MM.1S (cell line): ENCODE results near the gene FIGNL1.

Experiments
- CTCF ChIP-seq: fragments of 300-600 bp; sonication (generic); IDR thresholded peaks from 2 replicates; pipeline ENCODE4 v1.5.1; 2016; ENCODE audit warnings: antibody characterized with exemption, low read length, mixed read lengths
- EZH2 ChIP-seq: fragments of 300-600 bp; sonication (generic); optimal IDR thresholded peaks from 2 replicates; pipeline ENCODE3; 2017; ENCODE audit warnings: low read depth, mild to moderate bottlenecking, antibody characterized with exemption, low read length, mixed read lengths

GRCh38 chr7:50427518-50427917 lies 22.6 kb downstream of the FIGNL1 start:
- no peak for TF ChIP-seq CTCF
- no peak for TF ChIP-seq EZH2
